WERI-Rb-1 (cell line): ENCODE data around the gene CNTF.

ENCODE experiments used
- DNase-seq: peaks from one replicate; pipeline ENCODE4 v3.0.0-alpha.2; 2020
- H3K27ac ChIP-seq: fragments of 250-450 bp; sonication (Bioruptor Pico); 2 replicates; pipeline ENCODE4 v1.5.1; 2020; ENCODE audit warnings: mild to moderate bottlenecking, moderate library complexity
- H3K27me3 ChIP-seq: fragments of 250-450 bp; sonication (Bioruptor Pico); 2 replicates; pipeline ENCODE4 v1.5.1; 2021; ENCODE audit warnings: mild to moderate bottlenecking, low read depth, moderate library complexity; ENCODE audit not compliant: insufficient read depth, severe bottlenecking
- H3K36me3 ChIP-seq: fragments of 250-450 bp; sonication (Bioruptor Pico); 2 replicates; pipeline ENCODE4 v1.5.1; 2020; ENCODE audit warnings: mild to moderate bottlenecking, moderate library complexity
- H3K4me3 ChIP-seq: 2 replicates; pipeline ENCODE4 v1.5.1; 2011; ENCODE audit warnings: low read depth, mild to moderate bottlenecking, control low read depth, low read length
- H3K9me3 ChIP-seq: fragments of 250-450 bp; sonication (Bioruptor Pico); 2 replicates; pipeline ENCODE4 v1.5.1; 2021; ENCODE audit warnings: mild to moderate bottlenecking, moderate library complexity; ENCODE audit not compliant: severe bottlenecking
- TF ChIP-seq, protein P1 (sequence below): IDR thresholded peaks from 2 replicates; pipeline ENCODE4 v1.5.1; 2011; ENCODE audit warnings: low read depth, mild to moderate bottlenecking, control low read depth, inconsistent platforms, low read length

The CNTF gene

GRCh38 chr11:58636587-58636986 is 14.1 kb downstream of the CNTF start:
- Histone ChIP-seq H3K27ac (no peak overlapping the region), H3K9me3 (no peaks in the 10 kb centered on the region), H3K36me3 (no peaks in the 10 kb centered on the region), H3K27me3 (peaks cover 7% of the 10 kb centered on the region), H3K4me3 (no peak overlapping the region)
- no peak for DNase-seq
- TF ChIP-seq, protein P1, sequence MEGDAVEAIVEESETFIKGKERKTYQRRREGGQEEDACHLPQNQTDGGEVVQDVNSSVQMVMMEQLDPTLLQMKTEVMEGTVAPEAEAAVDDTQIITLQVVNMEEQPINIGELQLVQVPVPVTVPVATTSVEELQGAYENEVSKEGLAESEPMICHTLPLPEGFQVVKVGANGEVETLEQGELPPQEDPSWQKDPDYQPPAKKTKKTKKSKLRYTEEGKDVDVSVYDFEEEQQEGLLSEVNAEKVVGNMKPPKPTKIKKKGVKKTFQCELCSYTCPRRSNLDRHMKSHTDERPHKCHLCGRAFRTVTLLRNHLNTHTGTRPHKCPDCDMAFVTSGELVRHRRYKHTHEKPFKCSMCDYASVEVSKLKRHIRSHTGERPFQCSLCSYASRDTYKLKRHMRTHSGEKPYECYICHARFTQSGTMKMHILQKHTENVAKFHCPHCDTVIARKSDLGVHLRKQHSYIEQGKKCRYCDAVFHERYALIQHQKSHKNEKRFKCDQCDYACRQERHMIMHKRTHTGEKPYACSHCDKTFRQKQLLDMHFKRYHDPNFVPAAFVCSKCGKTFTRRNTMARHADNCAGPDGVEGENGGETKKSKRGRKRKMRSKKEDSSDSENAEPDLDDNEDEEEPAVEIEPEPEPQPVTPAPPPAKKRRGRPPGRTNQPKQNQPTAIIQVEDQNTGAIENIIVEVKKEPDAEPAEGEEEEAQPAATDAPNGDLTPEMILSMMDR, result no peak

- Histone ChIP-seq H3K4me3 (no peak overlapping the region), H3K27me3 (peaks cover 7% of the 10 kb centered on the region), H3K27ac (no peak overlapping the region), H3K36me3 (no peaks in the 10 kb centered on the region), H3K9me3 (no peaks in the 10 kb centered on the region)
- DNase-seq, result no peak
- TF ChIP-seq, protein P1, result no peak
These were observed 14.9 kb downstream of the CNTF start for GRCh38 chr11:58637371-58637770.

- peaks cover 7% of the 10 kb centered on the region for H3K27me3 ChIP-seq
- H3K4me3 ChIP-seq, result no peak overlapping the region
- DNase-seq, result no peak
- TF ChIP-seq, protein P1, result no peak
- H3K27ac ChIP-seq, result no peak overlapping the region
- no peaks in the 10 kb centered on the region for H3K36me3 ChIP-seq
- no peaks in the 10 kb centered on the region for H3K9me3 ChIP-seq
These were observed 16.6 kb downstream of the CNTF start for GRCh38 chr11:58639103-58639502.

DNA sequence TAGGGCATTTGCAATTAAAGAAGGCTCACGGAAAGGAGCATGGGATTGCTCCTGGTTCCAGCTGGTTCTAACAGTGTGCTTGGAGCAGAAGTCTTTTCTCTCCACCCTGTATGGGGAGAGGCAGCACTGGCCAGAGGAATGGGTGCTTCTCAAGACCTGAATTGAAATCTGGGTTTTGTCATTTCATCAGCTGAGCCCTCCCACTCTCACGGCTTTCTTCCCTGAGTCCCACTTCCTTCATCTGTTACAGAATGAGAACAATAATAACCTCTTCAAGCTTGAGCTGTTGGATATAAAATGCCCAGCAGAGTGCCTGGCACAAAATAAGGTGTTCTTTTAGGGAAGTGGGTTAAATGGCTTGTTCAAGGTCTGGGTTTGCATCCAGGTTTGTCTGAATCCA is 17.2 kb downstream of the CNTF start:
- peaks cover 7% of the 10 kb centered on the region for H3K27me3 ChIP-seq
- no peak overlapping the region for H3K4me3 ChIP-seq
- TF ChIP-seq, protein P1, result no peak
- no peak for DNase-seq
- no peak overlapping the region for H3K27ac ChIP-seq
- H3K36me3 ChIP-seq, result no peaks in the 10 kb centered on the region
- H3K9me3 ChIP-seq, result no peaks in the 10 kb centered on the region

DNA sequence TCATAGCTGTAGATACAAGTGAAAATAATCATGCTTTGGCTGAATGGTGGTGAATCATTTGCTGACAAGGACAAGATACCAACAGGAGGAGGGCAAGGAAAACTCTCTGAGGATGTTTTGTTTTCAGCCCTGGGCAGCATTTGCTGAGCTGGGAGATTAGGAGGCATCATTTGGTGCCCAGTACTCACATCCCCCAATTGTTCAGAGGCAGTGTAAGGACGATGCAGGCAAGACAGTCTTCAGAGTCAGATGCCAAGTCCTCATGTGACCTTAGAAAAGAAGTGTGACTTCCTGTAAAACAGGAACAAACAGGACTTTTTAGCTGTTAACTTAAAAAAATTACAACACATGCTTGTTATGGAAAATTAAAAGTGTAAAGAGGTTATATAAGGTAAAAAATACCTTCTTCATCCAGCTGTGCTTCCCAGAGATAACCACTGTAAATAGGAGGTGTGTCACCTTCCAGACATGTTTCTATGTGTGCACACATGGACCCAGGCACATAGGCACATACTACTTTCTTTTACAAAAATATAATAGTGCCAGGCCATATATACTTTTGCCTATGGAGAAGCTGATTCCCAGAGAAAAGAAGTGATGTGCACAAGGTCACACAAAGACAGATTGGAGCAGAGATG is 18.0 kb downstream of the CNTF start:
- Histone ChIP-seq H3K27ac (no peak overlapping the region), H3K27me3 (peaks cover 7% of the 10 kb centered on the region), H3K4me3 (no peak overlapping the region), H3K36me3 (no peaks in the 10 kb centered on the region), H3K9me3 (no peaks in the 10 kb centered on the region)
- DNase-seq, result no peak
- TF ChIP-seq, protein P1, result no peak

DNA sequence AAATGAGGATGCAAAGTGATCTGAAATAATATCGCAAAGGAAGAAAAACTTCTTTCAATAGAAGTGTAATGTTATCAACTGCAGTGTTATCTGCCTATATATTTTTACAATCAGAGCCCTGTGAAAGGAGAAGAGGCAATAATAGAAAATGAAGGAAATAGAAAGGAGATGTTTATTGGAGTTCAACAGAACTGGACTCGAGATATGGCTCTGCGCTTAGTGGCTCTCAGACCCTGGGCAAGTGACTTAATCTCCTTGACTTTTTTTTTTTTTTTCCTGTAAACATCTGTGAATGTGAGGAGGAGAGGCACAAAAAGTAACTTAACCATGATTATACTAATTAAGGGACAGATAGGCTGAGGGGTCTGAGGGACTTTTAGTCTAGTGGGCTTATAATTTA is 18.9 kb downstream of the CNTF start:
- H3K9me3 ChIP-seq, result peaks cover 4% of the 10 kb centered on the region
- DNase-seq, result no peak
- H3K27ac ChIP-seq, result no peak overlapping the region
- no peaks in the 10 kb centered on the region for H3K36me3 ChIP-seq
- peaks cover 7% of the 10 kb centered on the region for H3K27me3 ChIP-seq
- TF ChIP-seq, protein P1, result no peak
- no peak overlapping the region for H3K4me3 ChIP-seq
